Measurements from ENCODE around the gene GLIS2.
"Not testable (repeated sequence)": the region's sequence is repeated elsewhere in the genome, so short reads cannot be mapped to it uniquely, and the experiment has no call there.

GLIS2 gene

GRCh38 chr16:4337540-4338088 is 21.7 kb downstream of the GLIS2 start:
- DNase-seq: no peak

DNA sequence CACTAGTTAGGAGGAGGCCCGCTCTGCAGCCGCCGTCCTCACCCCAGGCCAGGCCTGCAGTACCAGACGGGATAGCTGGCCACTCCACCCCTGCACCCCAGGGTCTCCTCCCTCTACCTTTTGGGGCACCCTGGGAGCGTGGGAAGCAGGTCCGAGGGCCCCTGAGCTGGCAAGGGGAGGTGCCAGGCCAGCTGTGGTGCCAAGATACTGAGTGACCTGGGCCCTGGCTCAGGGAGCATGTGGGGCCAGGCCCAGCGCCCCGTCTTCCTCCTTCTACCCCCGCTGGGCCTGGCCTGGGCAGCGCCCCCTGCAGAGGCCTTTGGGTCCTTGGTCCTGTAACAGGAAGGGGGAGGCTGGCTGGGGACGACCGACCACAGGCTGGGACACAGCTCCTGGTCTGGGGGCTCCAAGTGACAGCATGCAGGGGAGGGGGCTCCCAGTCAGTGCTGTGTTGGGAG is 22.3 kb downstream of the GLIS2 start:
- no peak for DNase-seq

DNA sequence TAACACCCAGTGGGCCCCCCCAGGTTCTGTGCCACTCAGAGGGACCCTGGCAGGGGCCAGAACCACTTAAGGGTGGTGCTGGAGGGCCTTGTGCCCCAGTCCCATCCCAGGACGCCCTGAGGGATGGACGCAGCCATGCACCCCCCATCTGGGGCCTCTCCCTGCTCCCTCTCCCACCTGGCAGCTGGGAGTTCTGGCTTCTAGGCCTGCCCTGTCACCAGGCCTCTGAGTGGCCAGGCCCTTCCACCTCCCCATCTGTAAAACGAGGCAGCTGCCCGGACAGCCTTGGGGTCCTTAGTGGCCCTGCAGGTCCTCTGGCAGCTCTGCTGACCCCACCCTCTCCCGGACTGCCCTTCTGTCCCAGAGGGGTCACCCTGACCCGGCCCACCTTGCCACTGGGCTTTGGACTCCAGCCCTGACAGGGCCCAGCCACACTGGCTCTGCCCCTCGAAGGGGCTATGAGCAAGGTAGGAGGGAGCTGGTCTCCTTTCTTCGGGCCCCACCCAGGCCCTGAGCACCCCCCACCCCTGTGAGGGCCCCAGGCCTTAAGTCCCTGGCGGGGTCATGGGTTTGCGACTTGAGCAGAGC is 22.9 kb downstream of the GLIS2 start:
- DNase-seq: no peak

DNA sequence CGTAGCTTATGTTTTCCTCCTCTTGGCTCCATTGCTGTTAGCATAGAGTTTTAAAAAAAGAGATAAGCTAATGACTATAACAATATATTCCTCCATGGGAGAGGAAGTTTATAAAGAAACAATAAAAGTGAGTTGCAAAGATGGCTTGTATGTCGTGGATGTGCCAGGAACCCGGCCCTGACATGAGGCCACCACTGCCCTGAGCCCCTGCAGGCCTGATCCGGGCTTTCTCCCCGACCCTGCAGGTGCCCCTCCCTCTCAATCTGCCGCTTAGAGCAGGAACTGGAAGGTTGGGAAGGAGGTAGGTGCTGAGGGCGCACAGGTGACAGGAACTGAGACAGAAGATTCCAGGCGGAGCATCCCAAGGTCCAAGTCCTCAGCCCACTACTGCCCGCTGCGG is 23.6 kb downstream of the GLIS2 start:
- no peak for DNase-seq

GRCh38 chr16:4339909-4340308 is 24.0 kb downstream of the GLIS2 start:
- DNase-seq: no peak

- no peak for DNase-seq
These were observed 24.6 kb downstream of the GLIS2 start for GRCh38 chr16:4340443-4340842.

- DNase-seq: no peak
These were observed 25.4 kb downstream of the GLIS2 start for GRCh38 chr16:4341250-4341649.

- no peak for DNase-seq
These were observed 27.2 kb downstream of the GLIS2 start for GRCh38 chr16:4342866-4343744.

DNA sequence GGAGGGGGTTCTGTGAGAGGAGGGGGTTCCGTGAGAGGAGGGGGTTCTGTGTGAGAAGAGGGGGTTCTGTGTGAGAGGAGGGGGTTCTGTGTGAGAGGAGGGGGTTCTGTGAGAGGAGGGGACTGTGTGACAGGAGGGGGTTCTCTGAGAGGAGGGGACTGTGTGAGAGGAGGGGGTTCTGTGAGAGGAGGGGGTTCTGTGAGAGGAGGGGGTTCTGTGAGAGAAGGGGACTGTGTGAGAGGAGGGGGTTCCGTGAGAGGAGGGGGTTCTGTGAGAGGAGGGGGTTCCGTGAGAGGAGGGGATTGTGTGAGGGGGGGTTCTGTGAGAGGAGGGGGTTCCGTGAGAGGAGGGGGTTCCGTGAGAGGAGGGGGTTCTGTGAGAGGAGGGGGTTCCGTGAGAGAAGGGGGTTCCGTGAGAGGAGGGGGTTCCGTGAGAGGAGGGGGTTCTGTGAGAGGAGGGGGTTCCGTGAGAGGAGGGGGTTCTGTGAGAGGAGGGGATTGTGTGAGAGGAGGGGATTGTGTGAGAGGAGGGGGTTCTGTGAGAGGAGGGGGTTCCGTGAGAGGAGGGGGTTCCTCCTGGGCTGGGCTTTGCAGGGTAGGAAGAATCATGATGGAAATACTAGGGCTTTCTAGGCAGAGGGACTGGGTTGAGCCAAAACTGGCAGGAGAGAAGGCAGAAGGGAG is 28.6 kb downstream of the GLIS2 start:
- DNase-seq: not testable (repeated sequence)

GRCh38 chr16:4344983-4345835 is 29.3 kb downstream of the GLIS2 start:
- DNase-seq: no peak

- DNase-seq: no peak
These were observed 30.2 kb downstream of the GLIS2 start for GRCh38 chr16:4345836-4346781.

- no peak for DNase-seq
These were observed 31.1 kb downstream of the GLIS2 start for GRCh38 chr16:4347010-4347409.

- DNase-seq: no peak
These were observed 32.1 kb downstream of the GLIS2 start for GRCh38 chr16:4347765-4348509.

DNA sequence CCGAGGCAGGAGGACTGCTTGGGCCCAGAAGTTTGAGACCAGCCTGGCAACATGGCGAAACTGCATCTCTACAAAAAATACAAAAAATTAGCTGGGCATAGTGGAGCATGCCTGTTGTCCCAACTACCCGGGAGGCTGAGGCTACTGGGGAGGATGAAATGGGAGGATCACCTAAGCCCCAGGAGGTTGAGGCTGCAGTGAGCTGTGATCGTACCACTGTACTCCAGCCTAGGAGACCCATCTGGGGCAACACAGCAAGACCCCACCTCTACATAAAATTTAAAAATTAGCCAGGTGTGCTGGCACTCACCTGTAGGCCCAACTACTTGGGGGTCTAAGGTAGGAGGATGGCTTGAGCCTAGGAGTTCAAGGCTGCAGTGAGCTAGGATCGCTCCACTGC is 33.5 kb downstream of the GLIS2 start:
- no peak for DNase-seq

DNA sequence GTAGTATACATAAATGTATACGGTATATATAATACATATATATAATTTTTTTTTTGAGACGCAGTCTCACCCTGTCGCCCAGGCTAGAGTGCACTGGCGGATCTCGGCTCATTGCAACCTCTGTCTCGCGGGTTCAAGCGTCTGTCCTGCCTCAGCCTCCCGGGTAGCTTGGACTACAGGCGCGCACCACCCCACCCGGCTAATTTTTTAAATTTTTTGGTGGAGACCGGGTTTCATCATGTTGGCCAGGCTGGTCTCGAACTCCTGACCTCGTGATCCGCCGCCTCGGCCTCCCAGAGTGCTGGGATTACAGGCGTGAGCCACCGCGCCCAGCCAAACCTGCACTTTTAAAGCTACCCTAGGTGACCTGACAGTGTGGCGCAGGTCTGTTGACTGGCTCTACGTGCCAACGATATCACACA is 34.5 kb downstream of the GLIS2 start:
- DNase-seq: no peak

- DNase-seq: peak; percentile 99
These were observed 35.2 kb downstream of the GLIS2 start, which contains the start of gene PAM16 for GRCh38 chr16:4350787-4351659. Gene PAM16 (minus strand): TSS chr16:4351321. CDS start chr16:4351234, 87 bp downstream.

GRCh38 chr16:4351880-4352279 is 36.0 kb downstream of the GLIS2 start:
- peak; percentile 39 for DNase-seq

DNA sequence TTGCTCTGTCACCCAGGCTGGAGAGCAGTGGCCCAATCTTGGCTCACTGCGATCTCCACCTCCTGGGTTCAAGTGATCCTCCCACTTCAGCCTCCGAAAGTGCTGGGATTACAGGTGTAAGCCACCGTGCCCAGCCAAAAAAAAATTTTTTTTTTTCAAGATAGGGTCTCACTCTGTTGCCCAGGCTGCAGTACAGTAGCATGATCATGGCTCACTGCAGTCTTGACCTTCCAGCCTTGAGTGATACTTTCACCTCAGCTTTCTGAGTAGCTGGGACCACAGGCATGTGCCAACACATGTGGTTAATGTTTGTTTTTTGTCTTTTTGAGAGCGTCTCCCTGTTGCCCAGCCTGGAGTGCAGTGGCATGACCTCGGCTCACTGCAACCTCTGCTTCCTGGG is 37.0 kb downstream of the GLIS2 start:
- no peak for DNase-seq

DNA sequence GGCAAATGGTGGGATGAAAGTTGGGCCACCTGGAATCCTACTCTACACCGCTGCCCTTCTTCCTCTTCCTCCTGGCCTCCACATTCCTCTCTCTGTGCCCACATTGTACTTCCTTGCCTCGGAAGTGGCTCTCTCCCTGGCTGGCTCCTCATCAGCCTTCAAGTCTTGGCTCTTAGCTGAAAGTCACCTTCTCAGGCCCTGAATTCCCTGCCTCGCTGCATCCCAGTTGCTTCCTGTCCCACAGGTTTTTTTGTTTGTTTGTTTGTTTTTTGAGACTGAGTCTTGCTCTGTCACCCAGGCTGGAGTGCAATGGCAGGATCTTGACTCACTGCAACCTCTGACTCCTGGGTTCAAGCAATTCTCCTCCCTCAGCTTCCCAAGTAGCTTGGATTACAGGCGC is 37.8 kb downstream of the GLIS2 start:
- DNase-seq: no peak
